Pulmonary artery endothelial cell (primary cell): ENCODE results near the gene HRAS. TPM values are rescaled to one million over a fixed set of nuclear protein-coding genes. Genes with fewer than 3 reads are reported as not detected.

Experiments used
- DNase-seq: peaks from one replicate; pipeline ENCODE4 v3.0.0-alpha.2; 2011; ENCODE audit warnings: low read depth, low spot score
- total RNA-seq: library from RNA; depleted of rRNA; stranded (reverse); fragments of >200 nt; gene quantifications from 2 replicates; pipeline ENCODE4 v1.2.3, GENCODE V29; 2014

The HRAS gene
- total RNA-seq, 1 donor from 2014 or later = 77.7 TPM

- no peak for DNase-seq
These were observed 32.4 kb upstream of the HRAS start for GRCh38 chr11:567629-568292.

- no peak for DNase-seq
These were observed 31.7 kb upstream of the HRAS start for GRCh38 chr11:567011-567628.

DNA sequence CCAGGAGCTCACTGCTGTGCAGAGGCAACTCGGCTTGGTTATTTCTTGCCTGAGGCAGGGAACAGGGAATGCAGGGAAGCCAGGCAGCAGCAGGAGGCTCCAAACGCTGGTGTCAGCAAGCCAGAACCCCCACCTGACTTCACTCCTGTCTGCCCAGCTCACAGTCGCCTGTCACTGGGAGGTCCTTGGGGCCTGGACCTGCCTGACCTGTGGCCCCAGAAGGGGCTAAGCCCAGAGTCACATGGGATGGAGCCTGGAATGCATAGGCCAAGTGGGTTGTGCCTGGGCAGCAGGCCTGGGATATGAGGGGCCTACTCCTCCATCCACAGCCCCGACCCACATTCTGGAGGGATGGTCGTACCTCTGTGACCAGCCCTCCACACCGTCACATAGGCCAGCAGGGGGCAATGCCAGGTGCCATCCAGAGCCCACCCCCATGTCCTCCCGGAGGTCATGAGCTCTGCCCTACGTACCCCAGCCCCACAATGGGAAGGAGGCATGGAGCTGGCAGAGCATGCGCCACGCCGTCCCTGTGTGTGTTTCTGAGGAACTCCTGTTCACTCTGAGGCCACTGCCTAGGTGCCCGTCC, 30.6 kb upstream of the HRAS start:
- no peak for DNase-seq

DNA sequence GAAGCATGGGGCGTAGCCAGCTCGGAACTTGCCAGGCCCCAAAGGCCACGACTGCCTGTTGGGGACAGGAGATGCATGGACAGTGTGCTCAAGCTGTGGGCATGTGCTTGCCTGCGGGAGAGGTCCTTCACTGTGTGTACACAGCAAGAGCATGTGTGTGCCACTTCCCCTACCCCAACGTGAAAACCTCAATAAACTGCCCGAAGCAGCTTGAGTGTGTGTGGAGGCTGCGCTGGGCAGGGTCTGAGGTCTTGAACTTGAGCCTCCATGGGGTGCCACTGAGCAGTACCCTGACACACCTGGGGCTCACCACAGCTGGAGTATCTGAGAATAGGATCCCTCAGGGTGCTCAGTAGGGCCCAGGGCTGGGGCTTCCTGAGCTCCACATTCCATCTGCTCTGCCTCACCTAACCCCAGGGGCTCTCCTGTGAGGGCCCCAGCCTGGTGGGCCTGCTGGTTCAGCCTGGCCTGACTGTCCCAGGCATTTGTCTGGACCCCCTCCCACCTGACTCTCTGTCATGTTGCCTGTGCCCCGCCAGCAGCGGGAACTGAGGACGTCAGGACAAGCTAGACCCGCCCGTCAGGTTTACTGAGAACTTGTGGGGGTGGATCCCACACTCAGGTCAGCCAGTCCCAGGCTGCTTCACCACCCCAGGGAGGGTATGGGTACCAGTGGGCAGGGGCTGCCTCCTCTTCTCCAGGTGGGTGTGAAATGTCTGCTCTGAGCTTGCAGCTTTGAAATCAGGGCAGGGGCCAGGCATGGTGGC, 28.6 kb upstream of the HRAS start:
- no peak for DNase-seq

DNA sequence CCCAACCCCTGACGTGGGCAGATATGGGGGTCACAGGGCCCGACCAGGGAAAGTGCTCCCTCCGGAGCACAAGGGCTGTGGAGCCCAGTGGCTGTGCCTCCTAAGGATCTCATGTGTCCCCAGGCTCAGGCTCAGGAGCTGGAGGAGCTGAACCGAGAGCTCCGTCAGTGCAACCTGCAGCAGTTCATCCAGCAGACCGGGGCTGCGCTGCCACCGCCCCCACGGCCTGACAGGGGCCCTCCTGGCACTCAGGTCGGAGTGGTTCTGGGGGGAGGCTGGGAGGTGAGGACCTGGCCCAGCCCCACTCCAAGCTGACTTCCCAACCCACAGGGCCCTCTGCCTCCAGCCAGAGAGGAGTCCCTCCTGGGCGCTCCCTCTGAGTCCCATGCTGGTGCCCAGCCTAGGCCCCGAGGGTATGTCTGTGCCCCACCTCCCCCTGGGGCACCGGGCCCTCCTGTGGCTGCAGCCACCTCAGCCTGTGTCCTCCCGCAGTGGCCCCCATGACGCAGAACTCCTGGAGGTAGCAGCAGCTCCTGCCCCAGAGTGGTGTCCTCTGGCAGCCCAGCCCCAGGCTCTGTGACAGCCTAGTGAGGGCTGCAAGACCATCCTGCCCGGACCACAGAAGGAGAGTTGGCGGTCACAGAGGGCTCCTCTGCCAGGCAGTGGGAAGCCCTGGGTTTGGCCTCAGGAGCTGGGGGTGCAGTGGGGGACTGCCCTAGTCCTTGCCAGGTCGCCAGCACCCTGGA, 27.9 kb upstream of the HRAS start:
- no peak for DNase-seq

- no peak for DNase-seq
These were observed 26.8 kb upstream of the HRAS start for GRCh38 chr11:562046-562645.

DNA sequence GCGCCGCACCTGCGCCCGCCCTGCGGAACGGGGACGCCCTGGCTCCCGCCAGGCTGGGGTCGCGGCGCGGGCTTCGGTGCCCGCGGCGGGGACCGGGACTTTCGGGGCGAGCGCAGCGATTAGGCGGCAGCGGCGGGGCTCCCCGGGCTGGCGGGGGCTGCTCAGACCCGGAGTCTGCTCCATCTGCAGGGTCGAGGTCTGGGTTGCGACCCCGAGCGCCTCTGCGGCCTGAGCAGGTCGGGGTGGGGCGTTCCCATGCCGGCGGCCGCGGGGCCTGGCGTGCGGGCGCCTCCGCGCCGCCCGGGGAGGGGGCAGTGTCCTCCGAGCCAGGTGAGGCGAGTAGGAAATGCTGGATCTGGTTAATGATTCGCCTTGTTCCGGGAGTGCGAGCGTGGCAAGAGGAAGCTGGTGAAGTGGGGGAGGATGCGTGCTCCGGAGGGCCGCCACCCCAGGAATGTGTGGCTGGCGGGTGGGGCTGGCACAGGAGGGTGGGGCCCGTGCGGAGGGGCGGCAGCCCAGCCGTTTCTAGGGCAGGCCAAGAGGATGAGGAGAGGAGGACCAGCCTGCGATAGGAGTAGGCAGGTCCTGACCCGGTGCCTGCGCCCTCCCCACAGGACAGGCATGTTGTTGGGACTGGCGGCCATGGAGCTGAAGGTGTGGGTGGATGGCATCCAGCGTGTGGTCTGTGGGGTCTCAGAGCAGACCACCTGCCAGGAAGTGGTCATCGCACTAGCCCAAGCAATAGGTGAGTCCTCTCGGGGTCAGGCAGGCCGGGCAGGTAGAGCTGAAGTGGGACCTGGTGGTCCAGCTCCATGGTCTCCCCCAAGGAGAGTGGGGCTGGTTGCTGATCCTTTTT, 26.0 kb upstream of the HRAS start:
- DNase-seq = no peak

- DNase-seq = peak; percentile 47
These were observed 25.1 kb upstream of the HRAS start, which contains the start of the genes LMNTD2 and RASSF7 for GRCh38 chr11:560305-561147. Gene LMNTD2, minus strand, starts transcription at chr11:560738. Its CDS starts 22 bp downstream, at chr11:560716. Gene RASSF7, plus strand, starts transcription at chr11:560970. Its CDS starts 799 bp downstream, at chr11:561769.

- no peak for DNase-seq
These were observed 24.4 kb upstream of the HRAS start for GRCh38 chr11:559712-560304.

DNA sequence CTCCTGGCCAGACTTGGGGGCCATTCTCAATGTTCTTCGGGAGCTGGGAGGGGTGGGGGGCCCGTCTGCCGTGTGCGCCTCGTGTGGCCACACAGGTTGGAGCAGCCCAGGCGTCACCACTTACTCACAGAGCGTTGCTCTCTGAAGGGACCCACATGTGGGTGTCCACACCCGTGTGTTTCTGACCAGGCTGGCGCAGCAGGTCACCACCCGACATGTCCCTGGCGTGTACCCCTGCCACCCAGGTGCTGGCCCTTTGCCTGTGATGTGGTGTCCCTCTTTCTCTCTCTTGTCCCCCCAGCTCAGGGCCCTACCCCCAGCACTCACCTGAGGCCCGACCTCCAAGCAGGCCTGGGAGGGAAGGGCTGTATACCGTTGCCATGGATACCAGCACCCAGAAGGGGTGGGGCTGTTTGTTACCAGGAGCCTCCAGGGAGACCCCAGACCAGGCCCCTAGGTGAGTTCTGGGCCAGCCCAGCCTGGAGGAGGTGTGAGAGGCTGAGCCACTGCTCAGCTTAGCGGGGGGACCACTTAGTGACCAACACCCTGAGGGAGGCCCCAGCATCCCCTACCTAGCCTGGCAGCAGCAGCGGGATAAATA, 23.7 kb upstream of the HRAS start:
- DNase-seq = no peak

DNA sequence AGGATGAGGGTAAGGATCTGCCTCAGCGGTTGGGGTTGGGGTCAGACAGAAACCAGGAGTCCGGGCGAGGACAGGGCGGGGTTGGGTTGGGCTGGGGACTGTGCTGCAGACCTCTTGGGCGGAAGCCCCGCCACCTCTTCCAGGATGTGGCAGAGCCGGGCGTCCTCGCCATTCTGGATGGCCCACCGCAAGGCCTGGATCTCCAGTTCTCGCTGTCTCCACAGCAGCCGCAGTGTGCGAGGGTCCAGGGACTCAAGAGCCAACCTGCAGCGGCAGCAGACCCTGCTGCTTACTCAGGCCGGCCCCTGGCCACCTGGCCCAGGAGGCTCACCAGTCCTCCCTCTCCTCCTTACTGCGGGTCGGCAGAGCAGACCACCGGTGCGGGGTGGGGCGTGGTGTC, 23.1 kb upstream of the HRAS start:
- no peak for DNase-seq

DNA sequence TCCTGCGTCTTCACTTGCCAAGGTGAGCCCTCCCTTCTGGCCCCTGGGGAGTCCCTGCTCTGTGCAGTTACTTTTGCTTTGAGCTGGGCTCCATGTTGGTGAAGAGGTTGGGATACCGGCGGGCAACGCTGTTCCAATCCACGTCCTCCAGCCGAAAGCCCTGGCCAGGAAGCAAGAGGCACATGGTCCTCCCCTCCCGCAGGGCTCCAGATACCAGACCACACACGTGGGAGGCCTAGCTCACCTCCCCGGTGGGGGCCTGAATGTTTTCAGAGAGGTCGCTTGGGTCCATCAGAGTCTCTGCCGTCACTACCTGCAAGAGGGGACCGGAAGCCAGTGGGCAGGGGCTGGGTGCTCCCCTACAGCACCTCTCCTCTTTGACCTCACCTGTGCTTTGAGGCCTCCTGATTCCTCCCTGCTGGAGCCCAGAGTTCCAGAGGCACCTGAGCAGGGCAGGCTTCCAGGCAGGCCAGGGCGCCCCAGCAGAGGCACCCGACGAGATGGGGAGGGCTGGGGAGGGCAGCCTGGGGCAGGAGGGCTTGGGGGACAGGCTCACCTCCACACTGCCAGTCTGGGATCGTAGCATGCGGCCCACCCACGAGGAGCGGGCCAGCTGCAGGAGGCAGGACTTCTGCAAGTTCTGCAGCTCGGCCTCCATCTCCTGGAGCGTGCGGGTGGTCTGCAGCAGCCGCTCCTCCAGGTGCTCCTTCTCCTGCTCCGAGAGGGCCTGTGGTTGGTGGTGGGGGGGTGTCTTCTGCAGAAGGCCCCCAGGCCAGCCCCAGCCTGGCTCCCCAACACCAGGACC, 22.2 kb upstream of the HRAS start:
- no peak for DNase-seq

GRCh38 chr11:556662-557256, 21.4 kb upstream of the HRAS start:
- no peak for DNase-seq

- DNase-seq = no peak
These were observed 20.6 kb upstream of the HRAS start for GRCh38 chr11:555780-556661.

- DNase-seq = no peak
These were observed 19.9 kb upstream of the HRAS start for GRCh38 chr11:555227-555779.
